Calu3 (cell line): ENCODE data around the gene DTX1. TPM values are rescaled to one million over a fixed set of nuclear protein-coding genes. Genes with fewer than 3 reads are reported as not detected.

Experiments used
- BruUV-seq: library from RNA; stranded (reverse); fragments of 400-500 nt; replicated peaks from 2 replicates; lab custom pipeline; 2021; lab: Mats Ljungman, UMichigan
- CTCF ChIA-PET: fragments of 300-600 bp; sonication (Branson Sonifier 250); formaldehyde crosslinking; loops from one replicate; lab custom pipeline; 2022; ENCODE audit warnings: antibody characterized with exemption; lab: Charles Lee
- DNase-seq: peaks from one replicate; pipeline ENCODE4 v3.0.0; 2022
- H3K27ac Mint-ChIP-seq: one replicate; pipeline ENCODE4 v1.8.0; 2022; ENCODE audit warnings: mixed read lengths; ENCODE audit not compliant: unreplicated experiment
- H3K27me3 Mint-ChIP-seq: one replicate; pipeline ENCODE4 v1.8.0; 2022; ENCODE audit warnings: mixed read lengths; ENCODE audit not compliant: unreplicated experiment
- H3K36me3 Mint-ChIP-seq: one replicate; pipeline ENCODE4 v1.8.0; 2022; ENCODE audit warnings: mild to moderate bottlenecking, moderate library complexity, mixed read lengths; ENCODE audit not compliant: insufficient read depth, unreplicated experiment
- H3K4me1 Mint-ChIP-seq: one replicate; pipeline ENCODE4 v1.8.0; 2022; ENCODE audit warnings: mild to moderate bottlenecking, low read depth, mixed read lengths; ENCODE audit not compliant: unreplicated experiment
- H3K4me3 Mint-ChIP-seq: one replicate; pipeline ENCODE4 v1.8.0; 2022; ENCODE audit warnings: mild to moderate bottlenecking, low read depth, moderate library complexity, mixed read lengths; ENCODE audit not compliant: unreplicated experiment
- H3K9me3 Mint-ChIP-seq: one replicate; pipeline ENCODE4 v1.8.0; 2022; ENCODE audit warnings: low read depth, mixed read lengths; ENCODE audit not compliant: unreplicated experiment
- intact Hi-C: fragments of 100-400 bp; cut with micrococcal nuclease; formaldehyde crosslinking; loops from one replicate; pipeline ENCODE4 v1.10.0; 2022; ENCODE audit not compliant: unreplicated experiment
- total RNA-seq: library from RNA; stranded (reverse); gene quantifications from 2 replicates; pipeline ENCODE4 v1.2.3, GENCODE V29; 2022
- TF ChIP-seq, protein P1 (sequence below): fragments of 200-600 bp; IDR thresholded peaks from one replicate; pipeline ENCODE4 v1.8.0; 2022; ENCODE audit warnings: antibody characterized with exemption; ENCODE audit not compliant: unreplicated experiment

Gene DTX1
- total RNA-seq, 1 experiment from 2014 or later = not detected

DNA sequence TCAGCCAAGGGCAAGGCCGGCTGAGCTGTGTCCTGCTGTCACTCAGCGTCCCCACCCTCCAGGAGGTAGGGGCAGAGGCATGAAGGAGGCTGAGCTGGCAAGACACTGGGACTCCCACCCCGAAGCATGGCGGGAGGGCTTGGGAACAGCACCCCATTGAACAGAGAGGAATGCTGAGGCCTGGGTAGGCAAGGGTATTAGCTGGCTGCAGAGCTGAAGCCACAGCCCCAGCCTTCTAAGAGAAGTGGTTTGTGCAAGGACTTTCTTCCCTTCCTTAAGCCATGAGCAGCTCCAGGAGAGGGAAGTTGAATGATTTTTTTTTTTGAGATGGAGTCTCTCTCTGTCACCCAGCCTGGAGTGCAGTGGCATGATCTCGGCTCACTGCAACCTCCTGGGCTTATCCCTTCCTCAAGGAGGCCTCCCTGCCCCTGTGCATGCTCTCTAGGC is 86.4 kb downstream of the DTX1 start:
- Mint-ChIP-seq H3K4me3 (peak overlapping the region; percentile 58), H3K36me3 (peaks cover 10% of the 10 kb centered on the region), H3K27me3 (no peaks in the 10 kb centered on the region), H3K4me1 (peaks cover 44% of the 10 kb centered on the region), H3K27ac (peak overlapping the region; percentile 99), H3K9me3 (no peaks in the 10 kb centered on the region)
- DNase-seq = no peak
- CTCF ChIA-PET = interaction anchor here (1.1 to 1.7 kb wide), 2 partner anchors 10 to 35 kb away, joined by 3 to 13 read pairs; no protein-coding TSS in a partner anchor
- TF ChIP-seq, protein P1, sequence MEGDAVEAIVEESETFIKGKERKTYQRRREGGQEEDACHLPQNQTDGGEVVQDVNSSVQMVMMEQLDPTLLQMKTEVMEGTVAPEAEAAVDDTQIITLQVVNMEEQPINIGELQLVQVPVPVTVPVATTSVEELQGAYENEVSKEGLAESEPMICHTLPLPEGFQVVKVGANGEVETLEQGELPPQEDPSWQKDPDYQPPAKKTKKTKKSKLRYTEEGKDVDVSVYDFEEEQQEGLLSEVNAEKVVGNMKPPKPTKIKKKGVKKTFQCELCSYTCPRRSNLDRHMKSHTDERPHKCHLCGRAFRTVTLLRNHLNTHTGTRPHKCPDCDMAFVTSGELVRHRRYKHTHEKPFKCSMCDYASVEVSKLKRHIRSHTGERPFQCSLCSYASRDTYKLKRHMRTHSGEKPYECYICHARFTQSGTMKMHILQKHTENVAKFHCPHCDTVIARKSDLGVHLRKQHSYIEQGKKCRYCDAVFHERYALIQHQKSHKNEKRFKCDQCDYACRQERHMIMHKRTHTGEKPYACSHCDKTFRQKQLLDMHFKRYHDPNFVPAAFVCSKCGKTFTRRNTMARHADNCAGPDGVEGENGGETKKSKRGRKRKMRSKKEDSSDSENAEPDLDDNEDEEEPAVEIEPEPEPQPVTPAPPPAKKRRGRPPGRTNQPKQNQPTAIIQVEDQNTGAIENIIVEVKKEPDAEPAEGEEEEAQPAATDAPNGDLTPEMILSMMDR = no peak
- BruUV-seq = no TSS peak
- intact Hi-C loops = no loop called here

DNA sequence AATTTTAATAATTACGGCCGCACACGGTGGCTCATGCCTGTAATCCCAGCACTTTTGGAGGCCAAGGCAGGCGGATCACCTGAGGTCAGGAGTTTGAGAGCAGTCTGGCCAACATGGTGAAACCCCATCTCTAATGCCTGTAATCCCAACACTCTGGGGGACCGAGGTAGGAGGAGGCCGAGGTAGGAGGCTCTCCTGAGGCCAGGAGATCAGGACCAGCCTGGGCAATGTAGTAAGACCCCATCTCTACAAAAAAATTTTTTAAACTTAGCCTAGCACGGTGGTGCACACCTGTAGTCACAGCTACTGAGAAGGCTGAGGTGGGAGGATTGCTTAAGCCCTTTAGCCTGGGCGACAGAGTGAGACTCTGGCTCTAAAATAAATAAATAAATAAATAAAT is 87.4 kb downstream of the DTX1 start:
- intact Hi-C loops = no loop called here
- peaks cover 10% of the 10 kb centered on the region for H3K36me3 Mint-ChIP-seq
- H3K27ac Mint-ChIP-seq = no peak overlapping the region
- TF ChIP-seq, protein P1 = no peak
- CTCF ChIA-PET = no interaction called here
- peaks cover 44% of the 10 kb centered on the region for H3K4me1 Mint-ChIP-seq
- no peak for DNase-seq
- BruUV-seq = no TSS peak
- H3K9me3 Mint-ChIP-seq = no peaks in the 10 kb centered on the region
- H3K27me3 Mint-ChIP-seq = no peaks in the 10 kb centered on the region
- no peak overlapping the region for H3K4me3 Mint-ChIP-seq

DNA sequence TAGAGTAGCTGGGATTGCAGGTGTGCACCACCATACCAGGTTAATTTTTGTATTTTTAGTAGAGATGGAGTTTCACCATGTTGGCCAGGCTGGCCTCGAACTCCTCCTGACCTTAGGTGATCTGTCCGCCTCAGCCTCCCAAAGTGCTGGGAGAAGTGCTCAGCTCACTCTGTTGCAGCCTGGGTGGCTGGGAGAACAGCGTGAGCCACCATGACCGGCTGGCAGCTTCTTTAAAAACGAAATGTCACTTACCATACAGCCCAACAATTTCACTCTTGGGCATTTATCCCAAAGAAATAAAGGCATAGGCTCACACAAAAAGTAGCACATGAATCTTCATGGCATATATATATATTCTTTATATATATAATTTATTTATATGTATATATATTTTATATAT is 88.3 kb downstream of the DTX1 start:
- intact Hi-C loops = no loop called here
- Mint-ChIP-seq H3K4me3 (no peak overlapping the region), H3K27ac (no peak overlapping the region), H3K9me3 (no peaks in the 10 kb centered on the region), H3K4me1 (peaks cover 44% of the 10 kb centered on the region), H3K36me3 (peaks cover 15% of the 10 kb centered on the region), H3K27me3 (no peaks in the 10 kb centered on the region)
- CTCF ChIA-PET = interaction anchor here (0.7 kb wide), 1 partner anchor 152 kb away, joined by 4 read pairs; no protein-coding TSS in a partner anchor
- TF ChIP-seq, protein P1 = no peak
- DNase-seq = no peak
- no TSS peak for BruUV-seq

DNA sequence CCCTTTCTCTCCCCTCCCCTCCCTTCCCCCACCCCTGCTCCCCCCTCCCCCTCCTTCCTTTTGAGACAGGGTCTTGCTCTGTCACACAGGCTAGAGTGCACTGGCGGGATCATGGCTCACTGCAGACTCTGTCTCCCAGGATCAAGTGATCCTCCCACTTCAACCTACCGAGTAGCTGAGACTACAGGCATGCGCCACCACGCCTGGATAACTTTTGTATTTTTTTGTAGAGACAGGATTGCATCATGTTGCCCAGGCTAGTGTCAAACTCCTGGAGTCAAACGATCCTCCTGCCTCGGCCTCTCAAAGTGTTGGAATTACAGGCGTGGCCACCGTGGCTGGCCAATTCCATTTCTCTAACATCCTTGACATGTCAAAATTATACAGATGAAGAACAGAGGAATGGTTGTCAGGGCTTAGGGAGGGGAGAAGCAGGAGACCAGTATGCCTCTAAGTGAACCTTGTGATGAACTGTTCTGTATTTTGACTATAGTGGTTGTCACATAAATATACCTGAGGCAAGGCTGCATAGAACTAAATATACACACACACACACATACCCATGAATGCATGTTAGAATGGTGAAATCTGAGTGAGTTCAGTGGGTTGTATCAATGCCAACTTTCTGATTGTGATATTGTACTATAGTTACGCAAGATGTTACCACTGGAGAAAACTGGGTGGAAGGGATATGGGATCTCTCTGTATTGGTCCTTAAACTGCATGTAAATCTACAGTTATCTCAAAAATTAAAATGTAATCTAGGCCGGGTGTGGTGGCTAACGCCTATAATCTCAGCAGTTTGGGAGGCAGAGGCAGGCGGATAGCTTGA is 89.4 kb downstream of the DTX1 start:
- TF ChIP-seq, protein P1 = no peak
- intact Hi-C loops = no loop called here
- H3K27ac Mint-ChIP-seq = peak overlapping the region; percentile 17
- no TSS peak for BruUV-seq
- no peaks in the 10 kb centered on the region for H3K9me3 Mint-ChIP-seq
- DNase-seq = no peak
- no peaks in the 10 kb centered on the region for H3K27me3 Mint-ChIP-seq
- H3K4me3 Mint-ChIP-seq = no peak overlapping the region
- H3K36me3 Mint-ChIP-seq = peaks cover 24% of the 10 kb centered on the region
- CTCF ChIA-PET = interaction anchor here (0.6 to 0.7 kb wide), 3 partner anchors 76 to 1429 kb away, joined by 4 to 5 read pairs (median 5); no protein-coding TSS in a partner anchor
- H3K4me1 Mint-ChIP-seq = peaks cover 43% of the 10 kb centered on the region
